GM12864 (cell line): ENCODE measurements around the gene ITGA7.

ENCODE experiments used
- DNase-seq: peaks from one replicate; pipeline ENCODE4 v3.0.0-alpha.2; 2011; ENCODE audit warnings: low read depth
- H3K4me3 ChIP-seq: 2 replicates; pipeline ENCODE4 v1.5.1; 2011; ENCODE audit warnings: mild to moderate bottlenecking, low read depth, low read length, control low read depth
- TF ChIP-seq, protein P1 (sequence below): IDR thresholded peaks from 2 replicates; pipeline ENCODE4 v1.5.1; 2011; ENCODE audit warnings: low read depth, mild to moderate bottlenecking, moderate library complexity, low read length, control low read depth, inconsistent platforms; ENCODE audit errors: missing control alignments

Gene ITGA7

DNA sequence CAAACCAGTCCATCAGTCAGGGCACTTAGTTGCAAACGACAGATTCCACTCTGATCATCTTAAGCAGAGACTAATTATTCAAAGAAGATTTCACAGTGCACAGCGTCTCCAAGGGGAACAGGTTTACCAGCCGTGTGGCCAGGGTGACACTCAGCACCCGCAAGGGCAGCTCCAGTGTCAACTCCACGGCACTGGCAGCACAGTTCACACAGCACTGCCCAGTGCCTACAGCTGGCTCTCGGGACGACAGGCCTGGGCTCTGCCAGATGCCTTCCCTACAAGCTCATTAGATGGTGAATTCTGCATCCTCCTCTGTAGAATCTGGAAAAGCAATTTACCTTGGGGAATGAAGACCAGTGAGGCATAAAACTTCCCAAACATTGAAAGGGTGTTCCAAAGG lies 66.1 kb downstream of the ITGA7 start:
- no peak for DNase-seq
- TF ChIP-seq, protein P1, sequence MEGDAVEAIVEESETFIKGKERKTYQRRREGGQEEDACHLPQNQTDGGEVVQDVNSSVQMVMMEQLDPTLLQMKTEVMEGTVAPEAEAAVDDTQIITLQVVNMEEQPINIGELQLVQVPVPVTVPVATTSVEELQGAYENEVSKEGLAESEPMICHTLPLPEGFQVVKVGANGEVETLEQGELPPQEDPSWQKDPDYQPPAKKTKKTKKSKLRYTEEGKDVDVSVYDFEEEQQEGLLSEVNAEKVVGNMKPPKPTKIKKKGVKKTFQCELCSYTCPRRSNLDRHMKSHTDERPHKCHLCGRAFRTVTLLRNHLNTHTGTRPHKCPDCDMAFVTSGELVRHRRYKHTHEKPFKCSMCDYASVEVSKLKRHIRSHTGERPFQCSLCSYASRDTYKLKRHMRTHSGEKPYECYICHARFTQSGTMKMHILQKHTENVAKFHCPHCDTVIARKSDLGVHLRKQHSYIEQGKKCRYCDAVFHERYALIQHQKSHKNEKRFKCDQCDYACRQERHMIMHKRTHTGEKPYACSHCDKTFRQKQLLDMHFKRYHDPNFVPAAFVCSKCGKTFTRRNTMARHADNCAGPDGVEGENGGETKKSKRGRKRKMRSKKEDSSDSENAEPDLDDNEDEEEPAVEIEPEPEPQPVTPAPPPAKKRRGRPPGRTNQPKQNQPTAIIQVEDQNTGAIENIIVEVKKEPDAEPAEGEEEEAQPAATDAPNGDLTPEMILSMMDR: no peak
- H3K4me3 ChIP-seq: no peak overlapping the region

DNA sequence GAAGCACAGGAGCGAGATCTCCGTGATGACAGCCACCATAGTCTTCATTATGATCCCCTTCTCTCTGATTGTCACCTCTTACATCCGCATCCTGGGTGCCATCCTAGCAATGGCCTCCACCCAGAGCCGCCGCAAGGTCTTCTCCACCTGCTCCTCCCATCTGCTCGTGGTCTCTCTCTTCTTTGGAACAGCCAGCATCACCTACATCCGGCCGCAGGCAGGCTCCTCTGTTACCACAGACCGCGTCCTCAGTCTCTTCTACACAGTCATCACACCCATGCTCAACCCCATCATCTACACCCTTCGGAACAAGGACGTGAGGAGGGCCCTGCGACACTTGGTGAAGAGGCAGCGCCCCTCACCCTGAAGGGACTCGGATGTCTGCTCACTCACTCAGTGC lies 70.2 kb downstream of the ITGA7 start:
- H3K4me3 ChIP-seq: no peak overlapping the region
- TF ChIP-seq, protein P1: no peak

DNA sequence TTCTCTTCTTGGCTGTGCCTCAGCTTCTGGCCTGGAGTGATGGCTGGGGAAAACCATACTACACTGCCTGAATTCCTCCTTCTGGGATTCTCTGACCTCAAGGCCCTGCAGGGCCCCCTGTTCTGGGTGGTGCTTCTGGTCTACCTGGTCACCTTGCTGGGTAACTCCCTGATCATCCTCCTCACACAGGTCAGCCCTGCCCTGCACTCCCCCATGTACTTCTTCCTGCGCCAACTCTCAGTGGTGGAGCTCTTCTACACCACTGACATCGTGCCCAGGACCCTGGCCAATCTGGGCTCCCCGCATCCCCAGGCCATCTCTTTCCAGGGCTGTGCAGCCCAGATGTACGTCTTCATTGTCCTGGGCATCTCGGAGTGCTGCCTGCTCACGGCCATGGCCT lies 70.9 kb downstream of the ITGA7 start, which contains the start of gene OR10P1:
TSS of gene OR10P1 (plus strand) at position 40 of the 400 bp plus-strand sequence. CDS start at position 40, 0 bp downstream.
- DNase-seq: no peak
- no peak within 1 kb of the TSS for H3K4me3 ChIP-seq
- TF ChIP-seq, protein P1: no peak

More for the DNA sequence above, 70.2 kb downstream of the ITGA7 start:
- DNase-seq: no peak

DNA sequence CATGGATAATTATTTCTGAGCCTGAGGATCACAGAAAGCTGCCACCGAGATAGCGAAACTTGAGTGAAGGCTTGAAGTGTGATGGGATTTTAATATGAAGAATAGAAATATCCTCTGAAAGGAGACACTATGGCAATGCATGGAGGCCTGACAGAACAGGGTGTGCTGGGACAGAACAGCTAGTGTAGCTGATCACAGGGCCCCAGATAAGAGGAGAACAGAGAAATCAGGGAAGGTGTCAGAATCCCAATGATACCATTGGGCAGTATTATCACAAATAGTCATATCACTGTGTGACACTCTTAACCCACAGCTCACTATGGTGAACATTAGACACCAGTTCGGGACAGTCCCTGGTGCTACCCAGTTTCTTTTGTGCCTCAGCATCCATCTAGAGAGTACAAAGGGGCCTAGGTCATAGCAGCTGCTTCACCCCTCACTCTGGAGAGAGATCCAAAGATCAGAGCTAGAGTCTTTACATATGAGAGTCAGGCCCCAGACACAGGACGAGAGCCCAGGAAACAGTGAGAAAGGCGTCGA lies 71.5 kb downstream of the ITGA7 start:
- no peak for DNase-seq
- TF ChIP-seq, protein P1: no peak
- no peak overlapping the region for H3K4me3 ChIP-seq
